GM23338 (cell line): ENCODE results near the gene IQGAP2. TPM values are rescaled to one million over a fixed set of nuclear protein-coding genes. Genes with fewer than 3 reads are reported as not detected.

Experiments
- ATAC-seq: fragments of 200-7000 bp; cut with Tn5 transposase; 3 replicates; pipeline ENCODE4 v1.9.1; 2020
- DNase-seq: peaks from one replicate; pipeline ENCODE4 v3.0.0-alpha.2; 2015; ENCODE audit warnings: low spot score
- H2AFZ ChIP-seq: fragments of 200-600 bp; sonication (generic); 2 replicates; pipeline ENCODE4 v1.8.0; 2016; ENCODE audit warnings: antibody characterized with exemption, mild to moderate bottlenecking, moderate library complexity
- H3F3A ChIP-seq: fragments of 200-600 bp; sonication (generic); replicated peaks from 2 replicates; pipeline ENCODE4 v1.8.0; 2017; ENCODE audit warnings: antibody characterized with exemption, mixed run types, low read depth
- H3K27ac ChIP-seq: fragments of 200-600 bp; sonication (generic); 2 replicates; pipeline ENCODE4 v1.6.1; 2016; ENCODE audit warnings: low read depth
- H3K27me3 ChIP-seq: fragments of 200-600 bp; sonication (generic); 2 replicates; pipeline ENCODE4 v1.8.0; 2016; ENCODE audit warnings: mild to moderate bottlenecking, mixed run types, moderate library complexity; ENCODE audit not compliant: insufficient read depth
- H3K36me3 ChIP-seq: fragments of 200-600 bp; sonication (generic); 2 replicates; pipeline ENCODE4 v1.8.0; 2016; ENCODE audit warnings: mild to moderate bottlenecking; ENCODE audit not compliant: insufficient read depth
- H3K4me1 ChIP-seq: fragments of 200-600 bp; sonication (generic); 2 replicates; pipeline ENCODE4 v1.8.0; 2016; ENCODE audit warnings: mild to moderate bottlenecking, moderate library complexity; ENCODE audit not compliant: insufficient read depth
- H3K4me2 ChIP-seq: fragments of 200-600 bp; sonication (generic); 2 replicates; pipeline ENCODE4 v1.7.1; 2017; ENCODE audit warnings: mixed run types
- H3K4me3 ChIP-seq: fragments of 200-600 bp; sonication (generic); 2 replicates; pipeline ENCODE4 v1.6.1; 2016; ENCODE audit warnings: mixed run types
- H3K79me2 ChIP-seq: fragments of 200-600 bp; sonication (generic); replicated peaks from 2 replicates; pipeline ENCODE4 v1.8.0; 2017; ENCODE audit warnings: mild to moderate bottlenecking; ENCODE audit not compliant: insufficient read depth
- H3K9me2 ChIP-seq: fragments of 200-600 bp; sonication (generic); 2 replicates; pipeline ENCODE4 v1.8.0; 2017; ENCODE audit not compliant: insufficient read depth
- H4K20me1 ChIP-seq: fragments of 200-600 bp; sonication (generic); replicated peaks from 2 replicates; pipeline ENCODE4 v1.8.0; 2017; ENCODE audit warnings: mild to moderate bottlenecking; ENCODE audit not compliant: insufficient read depth
- H3K27ac Mint-ChIP-seq: 2 replicates; pipeline ENCODE4 v1.8.0; 2020; ENCODE audit warnings: inconsistent platforms, mild to moderate bottlenecking, moderate library complexity, mixed read lengths
- H3K27me3 Mint-ChIP-seq: 3 replicates; pipeline ENCODE4 v1.8.0; 2022; ENCODE audit warnings: low read depth, mild to moderate bottlenecking, moderate library complexity, mixed read lengths, inconsistent platforms; ENCODE audit not compliant: insufficient read depth, poor library complexity
- H3K36me3 Mint-ChIP-seq: 3 replicates; pipeline ENCODE4 v1.8.0; 2021; ENCODE audit warnings: low read depth, mild to moderate bottlenecking, inconsistent platforms, moderate library complexity, mixed read lengths
- H3K4me1 Mint-ChIP-seq: 3 replicates; pipeline ENCODE4 v1.8.0; 2020; ENCODE audit warnings: mild to moderate bottlenecking, inconsistent platforms, mixed read lengths
- H3K4me3 Mint-ChIP-seq: 3 replicates; pipeline ENCODE4 v1.8.0; 2021; ENCODE audit warnings: moderate library complexity, mild to moderate bottlenecking, inconsistent platforms, mixed read lengths
- H3K9me3 Mint-ChIP-seq: 3 replicates; pipeline ENCODE4 v1.8.0; 2020; ENCODE audit warnings: moderate library complexity, mild to moderate bottlenecking, inconsistent platforms, mixed read lengths
- CREB1 ChIP-seq: fragments of 250-450 bp; sonication (Bioruptor Pico); IDR thresholded peaks from 2 replicates; pipeline ENCODE4 v1.5.0; 2020; ENCODE audit warnings: low read depth, mild to moderate bottlenecking, moderate library complexity
- EZH2 ChIP-seq: fragments of 200-600 bp; sonication (generic); IDR thresholded peaks from one replicate; pipeline ENCODE4 v1.8.0; 2017; ENCODE audit warnings: antibody characterized with exemption, mild to moderate bottlenecking, low read depth; ENCODE audit not compliant: unreplicated experiment
- EZH2phosphoT487 ChIP-seq: fragments of 200-600 bp; sonication (generic); IDR thresholded peaks from one replicate; pipeline ENCODE4 v1.8.1; 2018; ENCODE audit warnings: antibody characterized with exemption; ENCODE audit not compliant: unreplicated experiment
- JUNB ChIP-seq: IDR thresholded peaks from one replicate; pipeline ENCODE4 v1.6.1; 2016; ENCODE audit warnings: antibody characterized with exemption; ENCODE audit not compliant: unreplicated experiment
- NANOG ChIP-seq: IDR thresholded peaks from 2 replicates; pipeline ENCODE4 v1.6.1; 2016; ENCODE audit warnings: antibody characterized with exemption, borderline replicate concordance
- POLR2AphosphoS5 ChIP-seq: IDR thresholded peaks from 2 replicates; pipeline ENCODE4 v1.6.1; 2016; ENCODE audit warnings: antibody characterized with exemption, low read depth
- STAT1 ChIP-seq: IDR thresholded peaks from one replicate; pipeline ENCODE4 v1.6.1; 2016; ENCODE audit warnings: antibody characterized with exemption; ENCODE audit not compliant: unreplicated experiment
- ZNF114 ChIP-seq: fragments of 250-450 bp; sonication (Bioruptor Pico); IDR thresholded peaks from 2 replicates; pipeline ENCODE4 v1.5.0; 2020; ENCODE audit warnings: mild to moderate bottlenecking, moderate library complexity
- ZNF331 ChIP-seq: fragments of 250-450 bp; sonication (Bioruptor Pico); IDR thresholded peaks from 2 replicates; pipeline ENCODE4 v1.5.0; 2020; ENCODE audit warnings: low read depth, mild to moderate bottlenecking, moderate library complexity
- polyA plus RNA-seq: library from polyadenylated mRNA; unstranded; fragments of >200 nt; fragmentation: Nextera tagmentation; extraction: Ambion mirVana; gene quantifications from 2 replicates; pipeline ENCODE4 v1.2.1, GENCODE V29; 2016
- total RNA-seq: library from RNA; depleted of rRNA; stranded (reverse); fragments of >200 nt; shearing (Covaris generic); gene quantifications from 2 replicates; pipeline ENCODE4 v1.2.3, GENCODE V29; 2014
- TF ChIP-seq, protein P1 (sequence below): fragments of 250-450 bp; sonication (Bioruptor Pico); IDR thresholded peaks from 2 replicates; pipeline ENCODE4 v1.5.0; 2020; ENCODE audit warnings: mild to moderate bottlenecking, moderate library complexity
- TF ChIP-seq, protein P2 (sequence below): IDR thresholded peaks from 2 replicates; pipeline ENCODE4 v1.6.1; 2016; ENCODE audit warnings: antibody characterized with exemption
- TF ChIP-seq, protein P3 (sequence below), 2 experiments: fragments of 200-600 bp in 1 of 2; sonication (generic) in 1 of 2; conservative IDR thresholded peaks; 2 replicates each; pipeline versions ENCODE4 v1.5.1 to v1.6.1; 2016 to 2017; ENCODE audit warnings: antibody characterized with exemption in 2 of 2, low read depth in 2 of 2, mild to moderate bottlenecking in 2 of 2, moderate library complexity in 1 of 2
- TF ChIP-seq, protein P4 (sequence below): IDR thresholded peaks from one replicate; pipeline ENCODE4 v1.6.1; 2018; ENCODE audit warnings: antibody characterized with exemption; ENCODE audit not compliant: unreplicated experiment

Gene IQGAP2
- total and polyA plus RNA-seq, 2 experiments from 2014 or later = 60.0 to 86.5 TPM

DNA sequence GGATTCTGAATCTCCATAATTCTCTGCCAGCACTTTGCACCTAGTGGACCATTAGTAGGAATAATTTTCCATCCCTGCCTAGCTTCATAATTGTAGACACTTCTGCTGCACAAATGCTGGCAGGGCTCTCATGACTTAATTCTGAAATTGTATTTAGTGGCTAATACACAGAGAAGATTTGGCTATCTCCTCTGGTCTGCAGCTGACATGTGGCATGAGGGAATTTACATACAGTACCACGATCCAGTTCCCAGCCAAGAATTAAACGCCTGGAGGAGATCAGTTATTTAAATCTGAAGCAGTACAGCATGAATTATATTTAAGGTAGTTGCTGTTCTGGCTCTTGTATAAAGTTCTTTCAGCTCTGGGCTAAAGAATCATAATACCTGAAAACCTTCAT is 46.5 kb downstream of the IQGAP2 start:
- Mint-ChIP-seq H3K4me3 (no peak overlapping the region), H3K9me3 (no peaks in the 10 kb centered on the region), H3K4me1 (peaks cover 25% of the 10 kb centered on the region), H3K27me3 (no peaks in the 10 kb centered on the region), H3K36me3 (peaks cover 6% of the 10 kb centered on the region), H3K27ac (no peak overlapping the region)
- H3K9me2 ChIP-seq = peaks cover 3% of the 10 kb centered on the region; the same call in 1 of the 2 replicates
- H3K4me2 ChIP-seq = no peak overlapping the region
- H3K27ac ChIP-seq = no peak overlapping the region
- TF ChIP-seq ZNF114 (CRISPR knock-in tag) (no peak), ZNF331 (CRISPR knock-in tag) (no peak), CREB1 (CRISPR knock-in tag) (no peak), EZH2 (no peak), JUNB (no peak), POLR2AphosphoS5 (no peak), NANOG (no peak), STAT1 (no peak), EZH2phosphoT487 (no peak)
- TF ChIP-seq, protein P1, sequence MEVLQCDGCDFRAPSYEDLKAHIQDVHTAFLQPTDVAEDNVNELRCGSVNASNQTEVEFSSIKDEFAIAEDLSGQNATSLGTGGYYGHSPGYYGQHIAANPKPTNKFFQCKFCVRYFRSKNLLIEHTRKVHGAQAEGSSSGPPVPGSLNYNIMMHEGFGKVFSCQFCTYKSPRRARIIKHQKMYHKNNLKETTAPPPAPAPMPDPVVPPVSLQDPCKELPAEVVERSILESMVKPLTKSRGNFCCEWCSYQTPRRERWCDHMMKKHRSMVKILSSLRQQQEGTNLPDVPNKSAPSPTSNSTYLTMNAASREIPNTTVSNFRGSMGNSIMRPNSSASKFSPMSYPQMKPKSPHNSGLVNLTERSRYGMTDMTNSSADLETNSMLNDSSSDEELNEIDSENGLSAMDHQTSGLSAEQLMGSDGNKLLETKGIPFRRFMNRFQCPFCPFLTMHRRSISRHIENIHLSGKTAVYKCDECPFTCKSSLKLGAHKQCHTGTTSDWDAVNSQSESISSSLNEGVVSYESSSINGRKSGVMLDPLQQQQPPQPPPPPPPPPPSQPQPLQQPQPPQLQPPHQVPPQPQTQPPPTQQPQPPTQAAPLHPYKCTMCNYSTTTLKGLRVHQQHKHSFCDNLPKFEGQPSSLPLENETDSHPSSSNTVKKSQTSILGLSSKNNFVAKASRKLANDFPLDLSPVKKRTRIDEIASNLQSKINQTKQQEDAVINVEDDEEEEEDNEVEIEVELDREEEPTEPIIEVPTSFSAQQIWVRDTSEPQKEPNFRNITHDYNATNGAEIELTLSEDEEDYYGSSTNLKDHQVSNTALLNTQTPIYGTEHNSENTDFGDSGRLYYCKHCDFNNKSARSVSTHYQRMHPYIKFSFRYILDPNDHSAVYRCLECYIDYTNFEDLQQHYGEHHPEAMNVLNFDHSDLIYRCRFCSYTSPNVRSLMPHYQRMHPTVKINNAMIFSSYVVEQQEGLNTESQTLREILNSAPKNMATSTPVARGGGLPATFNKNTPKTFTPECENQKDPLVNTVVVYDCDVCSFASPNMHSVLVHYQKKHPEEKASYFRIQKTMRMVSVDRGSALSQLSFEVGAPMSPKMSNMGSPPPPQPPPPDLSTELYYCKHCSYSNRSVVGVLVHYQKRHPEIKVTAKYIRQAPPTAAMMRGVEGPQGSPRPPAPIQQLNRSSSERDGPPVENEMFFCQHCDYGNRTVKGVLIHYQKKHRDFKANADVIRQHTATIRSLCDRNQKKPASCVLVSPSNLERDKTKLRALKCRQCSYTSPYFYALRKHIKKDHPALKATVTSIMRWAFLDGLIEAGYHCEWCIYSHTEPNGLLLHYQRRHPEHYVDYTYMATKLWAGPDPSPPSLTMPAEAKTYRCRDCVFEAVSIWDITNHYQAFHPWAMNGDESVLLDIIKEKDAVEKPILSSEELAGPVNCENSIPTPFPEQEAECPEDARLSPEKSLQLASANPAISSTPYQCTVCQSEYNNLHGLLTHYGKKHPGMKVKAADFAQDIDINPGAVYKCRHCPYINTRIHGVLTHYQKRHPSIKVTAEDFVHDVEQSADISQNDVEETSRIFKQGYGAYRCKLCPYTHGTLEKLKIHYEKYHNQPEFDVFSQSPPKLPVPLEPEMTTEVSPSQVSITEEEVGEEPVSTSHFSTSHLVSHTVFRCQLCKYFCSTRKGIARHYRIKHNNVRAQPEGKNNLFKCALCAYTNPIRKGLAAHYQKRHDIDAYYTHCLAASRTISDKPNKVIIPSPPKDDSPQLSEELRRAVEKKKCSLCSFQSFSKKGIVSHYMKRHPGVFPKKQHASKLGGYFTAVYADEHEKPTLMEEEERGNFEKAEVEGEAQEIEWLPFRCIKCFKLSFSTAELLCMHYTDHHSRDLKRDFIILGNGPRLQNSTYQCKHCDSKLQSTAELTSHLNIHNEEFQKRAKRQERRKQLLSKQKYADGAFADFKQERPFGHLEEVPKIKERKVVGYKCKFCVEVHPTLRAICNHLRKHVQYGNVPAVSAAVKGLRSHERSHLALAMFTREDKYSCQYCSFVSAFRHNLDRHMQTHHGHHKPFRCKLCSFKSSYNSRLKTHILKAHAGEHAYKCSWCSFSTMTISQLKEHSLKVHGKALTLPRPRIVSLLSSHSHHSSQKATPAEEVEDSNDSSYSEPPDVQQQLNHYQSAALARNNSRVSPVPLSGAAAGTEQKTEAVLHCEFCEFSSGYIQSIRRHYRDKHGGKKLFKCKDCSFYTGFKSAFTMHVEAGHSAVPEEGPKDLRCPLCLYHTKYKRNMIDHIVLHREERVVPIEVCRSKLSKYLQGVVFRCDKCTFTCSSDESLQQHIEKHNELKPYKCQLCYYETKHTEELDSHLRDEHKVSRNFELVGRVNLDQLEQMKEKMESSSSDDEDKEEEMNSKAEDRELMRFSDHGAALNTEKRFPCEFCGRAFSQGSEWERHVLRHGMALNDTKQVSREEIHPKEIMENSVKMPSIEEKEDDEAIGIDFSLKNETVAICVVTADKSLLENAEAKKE (CRISPR knock-in tag) = no peak
- TF ChIP-seq, protein P2, sequence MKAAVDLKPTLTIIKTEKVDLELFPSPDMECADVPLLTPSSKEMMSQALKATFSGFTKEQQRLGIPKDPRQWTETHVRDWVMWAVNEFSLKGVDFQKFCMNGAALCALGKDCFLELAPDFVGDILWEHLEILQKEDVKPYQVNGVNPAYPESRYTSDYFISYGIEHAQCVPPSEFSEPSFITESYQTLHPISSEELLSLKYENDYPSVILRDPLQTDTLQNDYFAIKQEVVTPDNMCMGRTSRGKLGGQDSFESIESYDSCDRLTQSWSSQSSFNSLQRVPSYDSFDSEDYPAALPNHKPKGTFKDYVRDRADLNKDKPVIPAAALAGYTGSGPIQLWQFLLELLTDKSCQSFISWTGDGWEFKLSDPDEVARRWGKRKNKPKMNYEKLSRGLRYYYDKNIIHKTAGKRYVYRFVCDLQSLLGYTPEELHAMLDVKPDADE = no peak
- TF ChIP-seq, protein P3, sequence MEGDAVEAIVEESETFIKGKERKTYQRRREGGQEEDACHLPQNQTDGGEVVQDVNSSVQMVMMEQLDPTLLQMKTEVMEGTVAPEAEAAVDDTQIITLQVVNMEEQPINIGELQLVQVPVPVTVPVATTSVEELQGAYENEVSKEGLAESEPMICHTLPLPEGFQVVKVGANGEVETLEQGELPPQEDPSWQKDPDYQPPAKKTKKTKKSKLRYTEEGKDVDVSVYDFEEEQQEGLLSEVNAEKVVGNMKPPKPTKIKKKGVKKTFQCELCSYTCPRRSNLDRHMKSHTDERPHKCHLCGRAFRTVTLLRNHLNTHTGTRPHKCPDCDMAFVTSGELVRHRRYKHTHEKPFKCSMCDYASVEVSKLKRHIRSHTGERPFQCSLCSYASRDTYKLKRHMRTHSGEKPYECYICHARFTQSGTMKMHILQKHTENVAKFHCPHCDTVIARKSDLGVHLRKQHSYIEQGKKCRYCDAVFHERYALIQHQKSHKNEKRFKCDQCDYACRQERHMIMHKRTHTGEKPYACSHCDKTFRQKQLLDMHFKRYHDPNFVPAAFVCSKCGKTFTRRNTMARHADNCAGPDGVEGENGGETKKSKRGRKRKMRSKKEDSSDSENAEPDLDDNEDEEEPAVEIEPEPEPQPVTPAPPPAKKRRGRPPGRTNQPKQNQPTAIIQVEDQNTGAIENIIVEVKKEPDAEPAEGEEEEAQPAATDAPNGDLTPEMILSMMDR (conservative IDR thresholded peaks at IDR 0.05; ENCODE audit: low read depth in 2 of 2) = no peak
- TF ChIP-seq, protein P4, sequence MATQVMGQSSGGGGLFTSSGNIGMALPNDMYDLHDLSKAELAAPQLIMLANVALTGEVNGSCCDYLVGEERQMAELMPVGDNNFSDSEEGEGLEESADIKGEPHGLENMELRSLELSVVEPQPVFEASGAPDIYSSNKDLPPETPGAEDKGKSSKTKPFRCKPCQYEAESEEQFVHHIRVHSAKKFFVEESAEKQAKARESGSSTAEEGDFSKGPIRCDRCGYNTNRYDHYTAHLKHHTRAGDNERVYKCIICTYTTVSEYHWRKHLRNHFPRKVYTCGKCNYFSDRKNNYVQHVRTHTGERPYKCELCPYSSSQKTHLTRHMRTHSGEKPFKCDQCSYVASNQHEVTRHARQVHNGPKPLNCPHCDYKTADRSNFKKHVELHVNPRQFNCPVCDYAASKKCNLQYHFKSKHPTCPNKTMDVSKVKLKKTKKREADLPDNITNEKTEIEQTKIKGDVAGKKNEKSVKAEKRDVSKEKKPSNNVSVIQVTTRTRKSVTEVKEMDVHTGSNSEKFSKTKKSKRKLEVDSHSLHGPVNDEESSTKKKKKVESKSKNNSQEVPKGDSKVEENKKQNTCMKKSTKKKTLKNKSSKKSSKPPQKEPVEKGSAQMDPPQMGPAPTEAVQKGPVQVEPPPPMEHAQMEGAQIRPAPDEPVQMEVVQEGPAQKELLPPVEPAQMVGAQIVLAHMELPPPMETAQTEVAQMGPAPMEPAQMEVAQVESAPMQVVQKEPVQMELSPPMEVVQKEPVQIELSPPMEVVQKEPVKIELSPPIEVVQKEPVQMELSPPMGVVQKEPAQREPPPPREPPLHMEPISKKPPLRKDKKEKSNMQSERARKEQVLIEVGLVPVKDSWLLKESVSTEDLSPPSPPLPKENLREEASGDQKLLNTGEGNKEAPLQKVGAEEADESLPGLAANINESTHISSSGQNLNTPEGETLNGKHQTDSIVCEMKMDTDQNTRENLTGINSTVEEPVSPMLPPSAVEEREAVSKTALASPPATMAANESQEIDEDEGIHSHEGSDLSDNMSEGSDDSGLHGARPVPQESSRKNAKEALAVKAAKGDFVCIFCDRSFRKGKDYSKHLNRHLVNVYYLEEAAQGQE = no peak
- no peak for ATAC-seq
- no peak for DNase-seq
- H2AFZ ChIP-seq = no peak overlapping the region
- 0 out of 2 replicates have a peak, but pooled peaks cover 1% of the 10 kb centered on the region for H4K20me1 ChIP-seq
- H3K27me3 ChIP-seq = no peaks in the 10 kb centered on the region
- H3K4me3 ChIP-seq = no peak overlapping the region
- H3F3A ChIP-seq = no peaks in the 10 kb centered on the region
- peaks cover 12% of the 10 kb centered on the region for H3K79me2 ChIP-seq
- H3K4me1 ChIP-seq = peaks cover 33% of the 10 kb centered on the region
- H3K36me3 ChIP-seq = no peaks in the 10 kb centered on the region
